Stimulated activated CD4-positive, alpha-beta T cell treated with anti-CD3 and anti-CD28 coated beads, Interleukin-15, amount 100 ng/mL, for 1 hour (primary cell): ENCODE measurements around the gene C14orf180.

Experiments
- DNase-seq, 2 donors: peaks; one replicate each; pipeline ENCODE4 v3.0.0-alpha.2; 2020; ENCODE audit warnings: low read depth in 1 of 2, low spot score in 1 of 2

Gene C14orf180

GRCh38 chr14:104549536-104550339 is 29.8 kb upstream of the C14orf180 start:
- DNase-seq: no peak

DNA sequence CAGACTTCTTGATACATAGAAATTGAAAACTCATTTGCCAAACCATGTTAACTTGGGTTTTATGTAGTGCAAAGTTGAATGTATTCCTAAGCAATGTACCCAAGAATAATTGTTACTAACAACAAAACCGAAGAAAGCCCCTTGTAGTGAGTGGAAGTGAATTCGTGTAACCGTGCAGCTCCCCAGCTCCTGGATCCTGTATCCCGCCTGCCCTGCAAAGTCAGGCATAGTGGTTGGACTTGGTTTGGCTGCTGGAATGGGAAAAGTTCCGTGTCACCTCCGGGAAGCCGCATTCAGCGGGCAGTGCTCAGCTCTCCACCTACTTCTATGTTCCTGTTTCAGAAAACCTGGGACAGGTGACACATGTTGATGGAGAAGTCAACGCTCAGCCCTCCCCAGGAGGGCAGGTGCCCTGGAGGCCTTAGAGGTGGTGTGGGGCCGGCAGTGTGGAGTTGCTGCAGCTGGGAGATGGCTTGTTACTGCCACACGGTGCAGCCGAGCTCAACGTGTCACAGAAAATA is 29.2 kb upstream of the C14orf180 start:
- no peak for DNase-seq

GRCh38 chr14:104550861-104551728 is 28.5 kb upstream of the C14orf180 start:
- DNase-seq: no peak

- DNase-seq: no peak
These were observed 27.5 kb upstream of the C14orf180 start for GRCh38 chr14:104551851-104552737.

DNA sequence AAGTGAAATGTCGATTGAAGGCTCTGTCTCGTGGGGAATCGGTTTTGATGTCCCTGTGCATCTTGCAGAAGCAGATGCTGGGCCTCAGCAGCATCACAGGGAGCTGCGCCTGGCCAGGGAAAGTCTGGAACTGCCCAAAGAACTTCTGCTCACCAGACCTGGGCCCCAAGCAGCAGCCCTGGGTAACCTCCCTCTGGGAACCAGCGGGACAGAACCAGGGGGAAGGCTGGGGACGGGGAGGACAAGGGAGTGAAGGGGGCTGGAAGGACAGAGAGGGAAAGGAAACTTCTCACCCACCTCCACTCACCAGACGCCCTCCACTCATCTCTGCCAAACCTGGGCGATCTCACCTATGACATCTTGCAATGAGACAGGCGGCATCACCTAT is 26.8 kb upstream of the C14orf180 start:
- no peak for DNase-seq

DNA sequence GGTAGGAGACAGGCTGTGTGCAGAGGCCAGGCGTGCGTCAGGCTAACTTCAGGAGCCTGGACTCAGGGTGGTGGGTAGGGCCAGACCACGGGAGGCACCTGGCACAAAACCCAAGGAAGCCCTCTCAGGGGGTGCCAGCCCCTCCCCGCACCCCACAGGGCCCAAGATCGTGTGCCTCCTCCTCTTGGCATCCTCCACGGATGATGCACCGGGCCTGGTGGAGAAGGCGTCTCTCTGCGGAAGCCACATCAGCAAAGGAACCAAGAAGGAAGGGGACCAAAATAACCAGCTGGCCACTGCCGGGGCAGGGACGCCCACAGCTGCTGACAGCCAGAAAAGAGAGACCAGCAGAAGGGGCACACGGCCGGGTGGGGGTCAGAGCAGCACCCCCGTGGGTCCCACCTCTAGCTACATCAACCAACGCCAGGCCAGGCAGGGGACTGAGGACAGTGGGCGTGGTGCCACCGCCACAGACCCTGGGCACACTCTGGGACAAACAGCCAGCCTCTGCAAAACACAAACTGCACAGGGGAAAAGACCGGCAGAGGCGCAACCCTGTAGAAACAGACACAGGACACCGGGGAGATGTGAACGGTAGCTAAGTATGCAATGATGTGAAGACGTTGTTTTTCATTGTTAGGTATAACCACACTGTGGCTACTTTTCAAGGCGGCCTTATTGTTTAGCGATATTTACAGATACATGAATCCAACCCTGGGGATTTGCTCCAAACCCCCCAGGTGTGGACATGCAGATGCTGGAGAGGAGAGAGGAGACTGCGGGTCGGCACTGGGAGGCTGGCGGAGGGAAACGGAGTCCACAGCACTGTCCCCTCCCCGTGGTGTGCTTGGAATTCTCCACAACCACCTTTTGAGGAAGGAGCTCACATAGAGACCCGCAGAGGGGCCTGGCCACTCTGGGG is 26.1 kb upstream of the C14orf180 start:
- DNase-seq: no peak

GRCh38 chr14:104554088-104554607 is 25.4 kb upstream of the C14orf180 start:
- DNase-seq: no peak

GRCh38 chr14:104554608-104555429 is 24.7 kb upstream of the C14orf180 start:
- no peak for DNase-seq

GRCh38 chr14:104555430-104556255 is 23.9 kb upstream of the C14orf180 start:
- DNase-seq: no peak

DNA sequence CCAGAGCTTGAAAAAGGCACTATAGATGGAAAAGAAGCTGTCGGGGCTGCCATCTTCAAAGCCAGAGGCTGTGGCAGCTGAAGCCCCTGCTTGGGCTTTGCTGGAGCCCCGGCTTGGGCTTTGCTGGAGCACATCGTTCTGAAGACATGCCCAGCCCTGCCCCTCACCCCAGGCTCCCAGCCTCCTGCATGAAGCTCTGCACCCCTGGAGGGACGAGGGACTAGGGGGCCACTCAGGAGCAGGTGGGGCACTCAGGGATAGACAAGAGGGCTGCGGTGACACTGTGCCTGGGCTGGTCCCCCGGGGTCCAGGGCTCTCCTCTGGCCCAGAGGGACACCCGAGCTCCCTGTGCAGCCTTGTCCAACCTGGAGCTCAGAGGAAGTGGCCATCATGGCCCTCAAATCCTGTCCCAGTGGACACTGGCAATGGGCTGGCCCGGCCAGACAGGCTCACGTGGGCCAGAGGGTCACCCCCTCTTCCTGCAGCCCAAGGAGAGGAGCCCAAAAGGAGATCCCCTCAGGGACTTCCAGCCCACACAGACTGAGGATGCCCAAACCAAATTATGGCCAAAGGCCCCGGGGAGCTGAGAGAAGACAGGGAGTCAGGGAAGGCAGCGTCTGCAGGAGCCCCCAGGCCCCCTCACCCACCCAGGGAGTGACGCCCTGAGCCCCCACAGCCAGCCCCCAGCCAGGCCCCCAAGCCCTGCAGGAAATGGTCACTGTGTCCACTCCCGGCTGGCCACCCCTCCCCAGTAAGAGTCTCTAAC is 23.1 kb upstream of the C14orf180 start:
- no peak for DNase-seq

- DNase-seq: no peak
These were observed 22.5 kb upstream of the C14orf180 start for GRCh38 chr14:104557086-104557485.

DNA sequence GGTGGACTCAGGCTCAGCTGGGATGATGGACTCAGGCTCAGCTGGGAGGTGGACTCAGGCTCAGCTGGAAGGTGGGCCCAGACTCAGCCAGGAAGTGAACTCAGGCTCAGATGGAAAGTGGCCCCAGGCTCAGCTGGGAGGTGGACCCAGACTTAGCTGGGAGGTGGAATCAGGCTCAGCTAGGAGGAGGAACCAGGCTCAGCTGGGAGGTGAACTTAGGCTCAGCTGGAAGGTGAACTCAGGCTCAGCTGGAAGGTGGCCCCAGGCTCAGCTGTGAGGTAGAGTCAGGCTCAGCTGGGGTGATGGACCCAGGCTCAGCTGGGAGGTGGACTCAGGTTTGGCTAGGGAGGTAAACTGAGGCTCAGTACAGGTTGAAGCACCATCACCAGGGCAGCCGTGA is 21.8 kb upstream of the C14orf180 start:
- DNase-seq: no peak

GRCh38 chr14:104558231-104559027 is 21.1 kb upstream of the C14orf180 start:
- DNase-seq: no peak

- DNase-seq: no peak
These were observed 20.3 kb upstream of the C14orf180 start for GRCh38 chr14:104559028-104559803.

GRCh38 chr14:104559804-104560585 is 19.6 kb upstream of the C14orf180 start:
- no peak for DNase-seq
